PC-3 (cell line): ENCODE data around the gene DGUOK. TPM values are rescaled to one million over a fixed set of nuclear protein-coding genes. Genes with fewer than 3 reads are reported as not detected.
A peak's percentile ranks its signal among the peaks of the same experiment; 100 is the strongest.
"Not testable (repeated sequence)": the region's sequence is repeated elsewhere in the genome, so short reads cannot be mapped to it uniquely, and the experiment has no call there.

Experiments used
- ATAC-seq: fragments of 200-7000 bp; cut with Tn5 transposase; 2 replicates; pipeline ENCODE4 v1.9.1; 2020; ENCODE audit warnings: mild to moderate bottlenecking, moderate library complexity
- Bru-seq: library from RNA; stranded (reverse); fragments of 400-500 nt; gene quantifications from one replicate; lab custom pipeline; 2021; lab: Mats Ljungman, UMichigan
- BruChase-seq, 2 experiments: library from RNA; stranded (reverse); fragments of 400-500 nt; gene quantifications; one replicate each; lab custom pipeline; 2021; lab: Mats Ljungman, UMichigan
- BruUV-seq: library from RNA; stranded (reverse); fragments of 400-500 nt; replicated peaks from 2 replicates; lab custom pipeline; 2021; lab: Mats Ljungman, UMichigan
- CTCF ChIA-PET: fragments of 300-600 bp; sonication (Branson Sonifier 250); formaldehyde crosslinking; loops from one replicate; lab custom pipeline; 2022; ENCODE audit warnings: antibody characterized with exemption; lab: Charles Lee
- POLR2A ChIA-PET: fragments of 300-600 bp; sonication (Branson Sonifier 250); formaldehyde crosslinking; loops from one replicate; lab custom pipeline; 2022; ENCODE audit warnings: antibody characterized with exemption; ENCODE audit not compliant: unreplicated experiment; lab: Charles Lee
- DNase-seq: peaks from one replicate; pipeline ENCODE4 v3.0.0-alpha.2; 2015
- H2AFZ ChIP-seq: fragments of 300-600 bp; sonication (generic); 2 replicates; pipeline ENCODE4 v1.6.0; 2016; ENCODE audit warnings: antibody characterized with exemption, low read length
- H3F3A ChIP-seq: fragments of 300-600 bp; sonication (generic); one replicate; pipeline ENCODE4 v1.6.0; 2017; ENCODE audit warnings: antibody characterized with exemption, low read length, control low read depth, mild to moderate bottlenecking; ENCODE audit not compliant: unreplicated experiment
- H3K27ac ChIP-seq: fragments of 300-600 bp; sonication (generic); 2 replicates; pipeline ENCODE4 v1.5.1; 2016; ENCODE audit warnings: mild to moderate bottlenecking, low read length
- H3K27me3 ChIP-seq: fragments of 300-600 bp; sonication (generic); 2 replicates; pipeline ENCODE4 v1.6.1; 2016; ENCODE audit warnings: low read length, mixed read lengths
- H3K36me3 ChIP-seq: fragments of 300-600 bp; sonication (generic); 2 replicates; pipeline ENCODE4 v1.6.1; 2016; ENCODE audit warnings: low read depth, mixed run types, low read length, mixed read lengths
- H3K4me1 ChIP-seq: fragments of 300-600 bp; sonication (generic); 2 replicates; pipeline ENCODE4 v1.5.1; 2016; ENCODE audit warnings: low read length; ENCODE audit not compliant: insufficient read depth
- H3K4me2 ChIP-seq: fragments of 300-600 bp; sonication (generic); 2 replicates; pipeline ENCODE4 v1.6.0; 2016; ENCODE audit warnings: low read length
- H3K4me3 ChIP-seq: fragments of 300-600 bp; sonication (generic); 2 replicates; pipeline ENCODE4 v1.5.1; 2016; ENCODE audit warnings: mild to moderate bottlenecking, low read length, mixed read lengths
- H3K79me2 ChIP-seq: fragments of 300-600 bp; sonication (generic); 2 replicates; pipeline ENCODE4 v1.6.1; 2017; ENCODE audit warnings: low read length, mixed read lengths
- H3K9ac ChIP-seq: fragments of 300-600 bp; sonication (generic); 2 replicates; pipeline ENCODE4 v1.6.0; 2016; ENCODE audit warnings: mild to moderate bottlenecking, low read length
- H3K9me2 ChIP-seq: fragments of 300-600 bp; sonication (generic); replicated peaks from 2 replicates; pipeline ENCODE4 v1.6.1; 2016; ENCODE audit warnings: mixed run types, low read length, mixed read lengths
- H3K9me3 ChIP-seq: fragments of 300-600 bp; sonication (generic); 2 replicates; pipeline ENCODE4 v1.6.1; 2016; ENCODE audit warnings: low read length, mixed read lengths
- H4K20me1 ChIP-seq: fragments of 300-600 bp; sonication (generic); 2 replicates; pipeline ENCODE4 v1.6.1; 2016; ENCODE audit warnings: low read length, mixed read lengths
- CTCF ChIP-seq: fragments of 300-600 bp; sonication (generic); conservative IDR thresholded peaks from 2 replicates; pipeline ENCODE4 v1.5.1; 2017; ENCODE audit warnings: antibody characterized with exemption, low read depth, mild to moderate bottlenecking, low read length
- EZH2 ChIP-seq: fragments of 300-600 bp; sonication (generic); IDR thresholded peaks from one replicate; pipeline ENCODE4 v1.6.1; 2017; ENCODE audit warnings: antibody characterized with exemption, mild to moderate bottlenecking, low read length; ENCODE audit not compliant: unreplicated experiment
- EZH2phosphoT487 ChIP-seq: fragments of 300-600 bp; sonication (generic); IDR thresholded peaks from 2 replicates; pipeline ENCODE4 v1.6.1; 2018; ENCODE audit warnings: mild to moderate bottlenecking, antibody characterized with exemption, low read length, borderline replicate concordance
- intact Hi-C: fragments of 100-400 bp; cut with micrococcal nuclease; formaldehyde crosslinking; loops from 2 replicates; pipeline ENCODE4 v1.9.0; 2023
- long read RNA-seq: library from polyadenylated mRNA; unstranded; transcript quantifications from one replicate; pipeline ENCODE4 v2.0.0, GENCODE V29; 2021; ENCODE audit not compliant: unreplicated experiment
- total RNA-seq: library from RNA; depleted of rRNA; stranded (reverse); fragments of >200 nt; gene quantifications from 2 replicates; pipeline ENCODE4 v1.2.3, GENCODE V29; 2014; rRNA removed

The DGUOK gene
- total RNA-seq = 42.2 and 61.3 TPM in 2 replicates
- percentile 89 among the genes with signal in this experiment for Bru-seq, nascent RNA
- BruChase-seq, experiment 1, labeled RNA remaining after a 6-hour chase = percentile 78 among the genes with signal in this experiment
- percentile 81 among the genes with signal in this experiment for BruChase-seq, experiment 2, labeled RNA remaining after a 2-hour chase
- long read RNA-seq, transcript DGUOK-208 (6 exons, 1,029 nt) = minor isoform, 16 of 101 reads
- long read RNA-seq, transcript DGUOK-202 (5 exons, 880 nt) = minor isoform, 14 of 101 reads
- long read RNA-seq, transcript DGUOK-201 (7 exons, 1,144 nt) = minor isoform, 14 of 101 reads
- long read RNA-seq, transcript DGUOK-203 (4 exons, 703 nt) = major isoform, 26 of 101 reads
- long read RNA-seq, partial matches to known transcripts = 4 of 101 reads
- long read RNA-seq, other reads (novel, unspliced or antisense) = 26 of 101 reads

GRCh38 chr2:73926493-73927327 lies at the start of gene DGUOK:
Gene DGUOK, plus strand, starts transcription at chr2:73926880. Its CDS starts 31 bp downstream, at chr2:73926911.
- H3K4me3 ChIP-seq = peak within 1 kb of the TSS; percentile 75
- no peaks in the 10 kb centered on the region for H3K9me2 ChIP-seq
- H3K79me2 ChIP-seq = peaks cover 48% of the 10 kb centered on the region
- CTCF ChIA-PET = no interaction called here
- no peaks in the 10 kb centered on the region for H3K9me3 ChIP-seq
- TSS peak; percentile 79 for BruUV-seq
- peaks cover 40% of the 10 kb centered on the region for H3K4me1 ChIP-seq
- peak within 1 kb of the TSS; percentile 97 for H3K9ac ChIP-seq
- ATAC-seq = peak; percentile 99
- TF ChIP-seq CTCF (no peak), EZH2phosphoT487 (no peak), EZH2 (no peak)
- intact Hi-C loops = loop anchor here (2.0 kb wide), 1 partner anchor 98 kb away; the partner anchor contains the start of gene STAMBP
- peak within 1 kb of the TSS; percentile 78 for H3K27ac ChIP-seq
- H3K4me2 ChIP-seq = peak within 1 kb of the TSS; percentile 89
- H3K27me3 ChIP-seq = no peaks in the 10 kb centered on the region
- DNase-seq = peak; percentile 99
- H2AFZ ChIP-seq = peak within 1 kb of the TSS; percentile 79
- no peaks in the 10 kb centered on the region for H4K20me1 ChIP-seq
- H3K36me3 ChIP-seq = no peaks in the 10 kb centered on the region
- no peaks in the 10 kb centered on the region for H3F3A ChIP-seq
- POLR2A ChIA-PET = interaction anchor here (0.6 kb wide), 2 partner anchors 14 to 57 kb away, joined by 3 read pairs; no protein-coding TSS in a partner anchor

DNA sequence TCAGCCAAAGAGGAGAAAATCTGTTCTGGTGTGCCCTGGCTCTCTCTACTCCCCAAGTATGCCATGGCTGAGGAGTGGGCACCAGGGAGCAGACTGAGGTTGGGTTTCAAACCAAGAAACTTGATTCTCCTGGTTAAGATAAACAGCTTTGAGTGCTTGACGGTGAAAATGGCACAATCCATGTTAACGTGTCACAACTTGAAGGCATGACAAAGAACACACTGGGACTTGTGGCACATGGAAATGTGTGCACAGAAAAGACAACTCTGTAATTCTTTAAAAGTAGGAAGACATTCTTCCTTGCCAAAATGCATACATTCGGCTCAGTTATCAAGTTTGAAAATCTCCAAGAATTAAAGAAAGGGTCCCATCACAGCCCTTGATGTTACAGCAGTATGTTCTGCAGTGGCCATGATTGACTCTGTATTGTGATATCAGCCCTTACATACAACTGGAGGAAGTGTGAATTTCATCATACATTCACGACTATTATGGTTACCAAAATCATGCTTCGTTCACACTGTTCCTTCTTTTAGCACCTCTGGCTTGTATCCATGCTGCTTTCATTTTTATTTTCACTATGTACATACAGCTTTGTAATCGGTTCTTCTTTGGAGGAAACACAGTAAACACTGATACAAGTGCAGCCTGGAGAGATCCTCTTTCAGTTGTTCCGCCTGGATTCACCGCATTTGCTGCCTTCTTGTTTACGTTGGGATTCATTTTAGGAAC lies 49.4 kb upstream of the DGUOK start:
- DNase-seq = no peak
- ChIA-PET POLR2A (no interaction called here), CTCF (interaction anchor here (0.7 kb wide), 1 partner anchor 566 kb away, joined by 4 read pairs; no protein-coding TSS in a partner anchor)
- H3K36me3 ChIP-seq = no peaks in the 10 kb centered on the region
- no peak for TF ChIP-seq EZH2
- no peak for TF ChIP-seq CTCF
- no peak for TF ChIP-seq EZH2phosphoT487
- intact Hi-C loops = no loop called here
- BruUV-seq = no TSS peak
- H3F3A ChIP-seq = no peaks in the 10 kb centered on the region
- H4K20me1 ChIP-seq = no peaks in the 10 kb centered on the region
- H3K4me2 ChIP-seq = 0 out of 2 replicates have a peak overlapping the region, but pooled peaks have one; percentile 7
- ATAC-seq = 0 out of 2 replicates have a peak, but pooled peaks have one; percentile 18
- peak overlapping the region; percentile 1 for H2AFZ ChIP-seq
- H3K79me2 ChIP-seq = no peaks in the 10 kb centered on the region
- H3K9me2 ChIP-seq = no peaks in the 10 kb centered on the region
- no peak overlapping the region for H3K9ac ChIP-seq
- H3K27ac ChIP-seq = no peak overlapping the region
- no peaks in the 10 kb centered on the region for H3K27me3 ChIP-seq
- H3K9me3 ChIP-seq = no peaks in the 10 kb centered on the region
- H3K4me3 ChIP-seq = no peak overlapping the region
- H3K4me1 ChIP-seq = no peaks in the 10 kb centered on the region

DNA sequence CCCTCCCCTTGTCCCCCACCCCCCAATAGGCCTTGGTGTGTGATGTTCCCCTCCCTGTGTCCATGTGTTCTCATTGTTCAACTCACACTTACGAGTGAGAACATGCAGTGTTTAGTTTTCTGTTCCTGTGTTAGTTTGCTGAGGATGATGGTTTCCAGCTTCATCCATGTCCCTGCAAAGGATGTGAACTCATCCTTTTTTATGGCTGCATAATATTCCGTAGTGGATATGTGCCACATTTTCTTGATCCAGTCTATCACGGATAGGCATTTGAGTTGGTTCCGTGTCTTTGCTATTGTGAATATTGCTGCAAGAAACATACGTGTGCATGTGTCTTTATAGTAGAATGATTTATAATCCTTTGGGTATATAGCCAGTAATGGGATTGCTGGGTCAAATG lies 48.7 kb upstream of the DGUOK start:
- BruUV-seq, H3K9me2 ChIP-seq, DNase-seq, H3K4me3 ChIP-seq, ATAC-seq, H3K4me2 ChIP-seq, H3K27ac ChIP-seq, H2AFZ ChIP-seq, POLR2A ChIA-PET, H3K36me3 ChIP-seq, H4K20me1 ChIP-seq, H3K9ac ChIP-seq, intact Hi-C loops, H3K4me1 ChIP-seq, H3K9me3 ChIP-seq, H3F3A ChIP-seq, H3K27me3 ChIP-seq, H3K79me2 ChIP-seq: not testable (repeated sequence)
- CTCF ChIA-PET = interaction anchor here (0.7 kb wide), 1 partner anchor 567 kb away, joined by 4 read pairs; no protein-coding TSS in a partner anchor
